NB4 (cell line): Measurements from ENCODE around the gene PITX1.
A peak's percentile ranks its signal among the peaks of the same experiment; 100 is the strongest.

Experiments used
- DNase-seq: peaks from one replicate; pipeline ENCODE4 v3.0.0; 2010; ENCODE audit warnings: low read depth
- H3K4me3 ChIP-seq: one replicate; pipeline ENCODE4 v1.5.1; 2011; ENCODE audit warnings: mild to moderate bottlenecking, low read depth, low read length, moderate library complexity
- CTCF ChIP-seq: IDR thresholded peaks from one replicate; pipeline ENCODE4 v1.5.1; 2012; ENCODE audit warnings: low read depth, low read length
- MAX ChIP-seq: IDR thresholded peaks from 2 replicates; pipeline ENCODE4 v1.6.1; 2011; ENCODE audit warnings: low read depth, low read length
- MYC ChIP-seq: IDR thresholded peaks from 2 replicates; pipeline ENCODE4 v1.6.1; 2011; ENCODE audit warnings: low read depth, low read length
- POLR2A ChIP-seq: IDR thresholded peaks from 2 replicates; pipeline ENCODE4 v1.6.1; 2011; ENCODE audit warnings: mild to moderate bottlenecking; ENCODE audit not compliant: insufficient read length; ENCODE audit errors: extremely low read depth

Gene PITX1

GRCh38 chr5:135051399-135051798, 17.4 kb upstream of the PITX1 start:
- no peak overlapping the region for H3K4me3 ChIP-seq
- no peak for TF ChIP-seq POLR2A
- DNase-seq = peak; percentile 17

GRCh38 chr5:135050244-135050767, 16.3 kb upstream of the PITX1 start:
- no peak for TF ChIP-seq POLR2A
- no peak for TF ChIP-seq CTCF
- no peak for TF ChIP-seq MAX
- TF ChIP-seq MYC = no peak
- H3K4me3 ChIP-seq = no peak overlapping the region

GRCh38 chr5:135048930-135049329, 14.9 kb upstream of the PITX1 start:
- no peak overlapping the region for H3K4me3 ChIP-seq
- no peak for TF ChIP-seq CTCF
- TF ChIP-seq MYC = no peak
- no peak for TF ChIP-seq MAX
- TF ChIP-seq POLR2A = no peak
- no peak for DNase-seq

More at GRCh38 chr5:135050244-135050767, 16.3 kb upstream of the PITX1 start:
- no peak for DNase-seq

- no peak for DNase-seq
- no peak for TF ChIP-seq CTCF
- TF ChIP-seq MAX = no peak
- TF ChIP-seq POLR2A = no peak
- TF ChIP-seq MYC = no peak
- no peak overlapping the region for H3K4me3 ChIP-seq
Observed at GRCh38 chr5:135048286-135048685, 14.3 kb upstream of the PITX1 start.

- DNase-seq = no peak
- TF ChIP-seq CTCF (no peak), MYC (no peak), MAX (no peak), POLR2A (no peak)
- H3K4me3 ChIP-seq = no peak overlapping the region
Observed at GRCh38 chr5:135047347-135047695, 13.3 kb upstream of the PITX1 start.

- DNase-seq = no peak
- no peak overlapping the region for H3K4me3 ChIP-seq
- TF ChIP-seq MAX (no peak), MYC (no peak)
Observed at GRCh38 chr5:135046661-135047346, 12.8 kb upstream of the PITX1 start.

- no peak for DNase-seq
- no peak overlapping the region for H3K4me3 ChIP-seq
- TF ChIP-seq MAX = no peak
Observed at GRCh38 chr5:135045488-135045887, 11.5 kb upstream of the PITX1 start.
